NCI-H226 (cell line): Measurements from ENCODE around the gene MDGA2.

Source experiments
- DNase-seq: peaks from one replicate; pipeline ENCODE4 v3.0.0-alpha.2; 2015

Gene MDGA2

DNA sequence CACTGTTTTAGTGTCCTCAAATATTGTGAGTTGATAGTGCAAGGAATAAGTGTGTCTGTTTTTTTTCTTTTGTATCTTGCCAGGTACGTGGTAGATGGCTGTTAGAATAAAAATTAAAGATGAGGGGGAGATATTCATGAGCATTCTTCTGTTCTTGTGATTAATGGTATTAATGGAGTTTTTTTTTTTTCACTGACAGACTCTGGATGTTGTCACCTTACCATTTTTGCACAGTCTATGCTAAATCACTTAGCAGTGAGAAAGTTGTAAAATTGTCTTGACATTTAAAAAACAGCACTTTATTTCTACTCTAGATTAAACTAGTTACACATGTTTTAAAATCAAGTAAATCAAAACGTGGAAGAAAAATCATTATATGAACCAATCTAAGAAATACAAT is 204.3 kb downstream of the MDGA2 start:
- DNase-seq: no peak

DNA sequence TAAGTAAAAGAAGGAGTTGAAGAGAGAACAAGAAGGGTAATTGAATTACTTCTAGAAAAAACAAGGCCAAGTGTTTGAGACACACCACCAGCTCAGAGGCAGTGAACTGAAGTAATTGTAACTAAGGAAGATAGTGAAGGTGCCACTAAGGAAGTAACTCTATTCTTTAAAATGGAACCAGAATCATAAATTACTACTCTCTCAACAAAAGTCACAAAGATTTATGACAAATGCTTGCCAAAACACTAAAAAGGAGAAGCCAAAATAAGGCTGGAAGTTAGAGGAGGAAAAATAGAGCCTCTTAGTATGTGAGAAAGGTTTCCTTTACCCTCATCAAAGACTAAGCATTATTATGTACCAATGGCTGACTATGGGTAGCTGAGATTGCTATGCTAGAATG is 208.5 kb downstream of the MDGA2 start:
- DNase-seq: no peak

DNA sequence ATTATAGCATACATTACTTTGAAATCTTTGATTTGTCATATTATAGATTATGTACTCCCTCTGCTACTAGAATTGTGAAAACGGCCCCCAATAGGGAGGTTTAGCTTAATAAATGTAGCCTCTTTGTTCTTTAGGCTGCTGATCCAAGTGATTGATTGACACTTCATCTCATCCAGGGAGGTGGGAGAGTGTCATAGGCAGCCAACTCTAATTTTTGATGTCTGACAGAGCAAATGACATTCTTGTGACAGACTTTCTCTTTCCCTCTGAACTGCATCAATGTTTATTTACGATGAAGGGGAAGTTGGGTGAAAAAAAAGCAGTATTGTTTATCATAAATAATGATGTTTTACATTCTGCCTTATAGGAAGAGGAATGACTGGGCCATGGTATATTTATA is 221.4 kb downstream of the MDGA2 start:
- no peak for DNase-seq

DNA sequence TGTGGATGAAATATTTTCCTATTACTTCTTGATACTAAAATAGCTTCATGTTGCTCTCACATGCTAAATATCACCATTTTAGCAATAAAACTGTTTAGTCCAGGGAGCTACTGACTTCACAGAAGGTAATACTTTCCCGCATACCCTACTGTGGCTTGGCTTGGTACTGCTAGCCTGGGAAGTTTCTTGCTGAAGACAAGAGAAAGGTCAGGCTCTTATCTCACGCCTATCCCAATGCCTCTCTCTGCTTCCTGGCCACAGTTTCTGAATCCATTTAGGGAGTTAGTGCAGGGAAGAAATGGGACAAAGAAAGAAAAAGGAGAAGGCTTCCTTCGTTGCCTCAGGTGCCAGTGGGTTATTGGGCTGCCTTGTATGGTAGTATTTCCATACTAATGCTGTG is 228.3 kb downstream of the MDGA2 start:
- DNase-seq: no peak

DNA sequence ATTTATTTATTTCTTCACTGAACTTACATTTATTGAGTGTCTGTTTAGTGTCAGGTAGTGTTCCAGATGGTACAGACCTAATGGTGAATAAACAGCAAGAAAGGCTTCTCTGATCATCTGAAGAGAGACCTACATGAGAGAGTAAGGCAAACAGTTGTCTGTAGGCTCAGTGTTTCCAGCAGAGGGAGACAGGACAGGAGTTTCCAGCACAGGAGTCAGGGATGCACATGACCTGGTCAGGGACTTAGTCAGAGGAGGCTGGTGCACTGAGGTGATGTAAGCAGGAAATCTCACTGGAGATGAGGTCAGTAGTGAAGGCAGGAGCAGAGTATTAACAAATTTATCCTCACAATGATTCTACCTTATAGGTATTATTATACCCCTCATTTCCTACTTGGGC is 233.2 kb downstream of the MDGA2 start:
- DNase-seq: peak; percentile 91

DNA sequence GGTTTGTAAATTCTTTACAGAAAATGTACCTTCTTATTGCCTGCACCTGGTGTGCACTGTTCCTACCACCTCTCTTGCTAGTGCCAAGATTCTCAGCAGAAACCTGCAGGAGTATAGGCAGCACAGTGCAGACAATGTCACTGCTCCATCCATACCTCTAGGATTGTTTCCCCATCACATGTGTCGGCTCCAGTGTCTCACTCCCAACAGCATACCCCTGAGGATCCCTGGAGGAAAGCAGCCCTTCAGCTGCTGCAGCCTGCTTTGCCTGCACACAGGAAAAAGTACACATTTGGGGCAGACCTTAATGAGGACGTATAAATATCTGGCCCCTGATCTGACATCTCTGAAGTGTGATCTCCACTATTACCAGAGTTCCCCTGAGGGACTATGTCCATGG is 235.5 kb downstream of the MDGA2 start:
- DNase-seq: no peak

DNA sequence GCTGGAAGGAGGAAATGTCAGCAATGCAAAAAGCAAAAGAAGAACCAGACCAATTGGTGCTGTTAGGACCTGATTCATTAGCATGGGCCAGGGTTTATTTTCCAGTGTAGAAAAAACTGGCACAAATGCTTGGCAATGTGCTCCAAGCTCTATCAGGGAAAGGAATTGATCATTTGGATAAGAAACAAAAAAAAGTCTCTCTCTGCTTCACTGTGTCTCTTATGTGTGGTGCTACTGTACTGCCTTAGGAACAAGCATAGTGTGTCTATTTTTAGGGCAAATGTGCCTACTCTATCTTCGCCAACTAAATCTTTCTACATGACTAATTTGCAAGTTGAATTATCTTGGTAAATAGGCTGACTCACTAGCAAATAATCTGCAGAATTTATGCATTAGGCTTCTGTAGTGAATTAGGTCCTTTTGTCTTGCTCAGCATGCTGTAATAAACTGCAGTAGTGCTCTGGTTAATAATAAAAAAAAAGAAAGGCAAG is 236.7 kb downstream of the MDGA2 start:
- DNase-seq: peak; percentile 82

DNA sequence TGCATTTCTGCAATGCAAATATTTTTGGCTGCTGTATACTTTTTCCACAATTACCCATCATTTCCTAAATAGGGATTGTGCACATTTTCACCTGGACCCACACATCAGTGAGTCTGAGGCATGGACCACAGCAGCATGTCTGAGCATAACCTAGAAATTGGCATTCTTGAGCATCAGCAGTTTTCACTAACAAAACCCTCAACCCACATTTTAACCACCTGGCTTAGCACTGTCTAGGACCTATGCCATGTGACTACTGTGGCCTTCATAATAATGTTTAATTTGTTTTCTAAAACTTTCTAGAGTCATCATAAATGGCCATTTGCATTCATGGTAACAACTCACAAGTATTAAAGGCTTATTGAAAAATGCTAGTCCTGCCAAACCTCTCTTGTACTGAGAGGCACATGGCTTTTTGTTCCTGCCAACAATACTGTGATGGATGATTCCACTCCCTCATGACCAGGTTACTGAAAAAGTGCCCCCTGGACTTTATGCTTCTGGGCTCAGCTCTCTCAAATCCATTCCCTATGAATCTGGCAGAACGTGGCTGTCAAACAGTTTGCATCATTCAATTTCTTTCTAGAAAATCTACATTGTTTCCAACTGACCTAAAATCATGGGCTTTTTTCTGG is 240.0 kb downstream of the MDGA2 start:
- DNase-seq: no peak

DNA sequence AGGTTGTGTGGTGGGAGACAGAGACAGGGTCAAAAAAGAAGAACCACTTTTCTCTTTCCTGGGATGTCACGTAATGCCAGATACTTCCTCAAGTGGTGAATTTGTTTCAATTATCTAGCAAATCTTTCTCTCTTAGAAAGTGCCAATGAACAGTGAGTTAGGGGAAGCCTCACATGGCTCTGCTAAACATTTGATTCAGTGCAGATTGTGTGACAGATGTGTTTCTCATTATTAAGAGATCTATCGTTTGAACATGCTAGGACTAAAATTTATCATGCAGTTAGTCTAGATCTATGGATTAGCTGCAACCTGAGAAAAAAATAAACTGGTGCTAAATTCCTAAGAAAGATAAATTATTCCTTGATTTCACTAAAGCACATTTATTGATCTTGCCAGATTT is 247.8 kb downstream of the MDGA2 start:
- no peak for DNase-seq

DNA sequence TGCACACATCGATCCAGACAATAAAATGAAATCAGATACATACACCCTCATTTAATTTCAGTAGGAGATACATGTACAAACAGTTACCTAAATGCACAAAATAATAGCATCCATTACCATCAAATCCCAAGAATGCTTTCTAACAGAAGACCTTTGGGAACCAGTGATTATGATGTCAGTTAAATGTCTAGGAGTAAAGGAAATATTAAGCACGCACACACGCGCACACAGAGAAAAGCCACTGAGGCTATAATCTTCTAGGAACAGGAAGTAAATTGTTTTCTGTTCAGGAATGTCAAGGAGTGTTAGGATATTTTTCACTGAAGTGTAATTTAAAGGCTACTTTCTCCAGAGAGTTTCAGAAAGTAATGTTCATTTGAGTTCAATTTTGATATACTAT is 250.1 kb downstream of the MDGA2 start:
- DNase-seq: no peak

DNA sequence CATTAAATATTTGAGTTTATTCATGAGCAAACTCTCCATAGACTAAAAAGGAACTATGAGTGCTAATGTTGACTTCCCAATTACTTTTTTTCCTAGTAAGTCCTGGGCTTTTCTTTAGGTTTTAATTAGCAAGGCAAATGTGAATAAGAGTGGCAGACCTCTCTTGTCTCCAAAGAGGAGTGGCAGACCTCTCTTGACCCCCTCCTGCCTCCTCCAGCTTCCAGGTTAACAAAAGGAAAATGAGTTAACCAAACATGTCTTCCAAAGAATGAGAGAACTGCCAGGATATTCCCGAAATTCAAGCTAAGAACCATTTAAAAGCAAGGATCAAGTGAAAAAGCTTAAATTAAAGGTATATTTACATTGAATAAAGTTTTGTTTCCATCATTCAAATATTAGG is 253.2 kb downstream of the MDGA2 start:
- DNase-seq: no peak

DNA sequence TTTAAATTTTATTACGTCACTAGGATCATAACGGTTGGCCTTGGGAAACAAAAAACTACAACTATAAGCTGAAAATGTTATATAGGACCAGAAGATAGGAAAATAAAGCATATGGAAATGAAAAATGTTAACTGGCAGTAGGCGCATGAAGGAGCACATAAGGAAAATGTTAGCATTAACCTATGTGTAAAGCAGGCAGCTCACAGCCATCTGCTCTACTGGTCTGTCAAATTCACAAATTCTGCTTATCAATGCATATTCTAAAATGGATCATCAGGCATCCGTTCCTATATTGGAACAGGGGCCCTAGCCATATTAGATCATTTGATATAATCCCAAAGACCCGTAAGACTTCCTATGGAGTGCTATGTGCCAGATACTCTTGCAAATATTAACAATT is 263.9 kb downstream of the MDGA2 start:
- DNase-seq: no peak

DNA sequence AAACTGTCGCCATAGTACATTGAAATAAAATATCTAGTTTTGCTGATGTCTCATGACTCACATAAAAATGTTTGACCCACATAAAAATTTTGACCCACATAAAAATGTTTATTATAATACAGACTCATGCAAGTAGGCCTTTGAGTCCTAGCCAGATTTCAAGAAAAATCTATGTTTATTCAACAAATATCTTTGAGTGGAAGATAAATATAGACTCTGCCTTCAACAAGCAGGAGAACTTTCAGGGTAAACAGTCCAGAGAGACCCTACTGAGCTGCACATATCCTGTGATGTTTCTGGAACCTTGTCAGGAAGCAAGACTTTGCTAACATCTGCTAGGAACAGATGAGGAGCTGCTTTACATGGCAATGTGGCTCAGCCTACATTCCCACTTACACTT is 283.1 kb downstream of the MDGA2 start:
- no peak for DNase-seq

DNA sequence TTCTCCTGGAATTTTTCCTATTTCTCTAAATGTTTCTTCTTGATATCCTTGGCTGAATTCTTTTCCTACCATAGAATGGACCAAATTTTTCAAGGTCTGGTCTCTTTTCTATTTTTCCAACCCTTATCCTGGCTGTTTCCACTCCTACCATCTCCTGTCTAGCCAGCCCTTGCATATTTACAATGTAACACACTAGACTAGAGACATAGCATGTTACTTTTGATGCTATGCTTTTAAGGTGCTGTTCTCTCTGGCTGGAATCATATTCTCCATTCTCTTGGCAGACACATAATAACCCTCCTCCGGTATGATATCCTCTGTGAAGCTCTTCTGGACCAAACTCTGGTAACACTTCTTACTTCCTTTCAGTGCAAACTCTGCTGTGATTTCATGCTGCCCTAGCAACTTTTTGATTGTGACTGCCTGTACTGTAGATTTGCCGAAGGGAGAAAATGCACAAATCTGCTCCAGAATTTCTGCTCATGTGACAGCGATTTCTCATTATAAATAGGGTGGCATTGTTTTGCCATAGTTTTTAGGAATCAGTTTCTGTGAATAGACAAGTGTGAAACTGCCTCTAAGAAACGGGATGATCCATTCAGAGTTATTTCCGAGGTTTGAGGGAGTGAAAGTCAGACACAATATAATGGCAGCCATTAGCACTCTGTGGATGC is 284.4 kb downstream of the MDGA2 start:
- no peak for DNase-seq

DNA sequence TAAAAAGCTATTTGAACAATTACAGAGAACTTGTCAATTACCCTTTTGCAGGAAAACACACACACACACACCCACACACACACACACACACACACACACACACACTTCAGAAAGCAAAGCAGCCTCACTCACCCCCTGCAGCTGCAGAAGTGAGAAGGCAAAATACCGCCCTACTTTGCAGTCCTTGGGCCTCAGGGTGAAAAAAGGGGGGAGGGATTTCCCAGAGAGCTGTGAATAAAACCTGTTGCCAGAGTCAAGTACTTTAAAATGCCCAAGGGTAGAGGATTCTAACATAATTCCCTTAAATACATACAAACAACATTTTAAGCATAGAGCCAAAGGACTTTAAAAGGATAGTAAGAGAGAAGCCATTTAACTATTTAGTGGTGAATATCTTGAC is 285.9 kb downstream of the MDGA2 start:
- DNase-seq: no peak

DNA sequence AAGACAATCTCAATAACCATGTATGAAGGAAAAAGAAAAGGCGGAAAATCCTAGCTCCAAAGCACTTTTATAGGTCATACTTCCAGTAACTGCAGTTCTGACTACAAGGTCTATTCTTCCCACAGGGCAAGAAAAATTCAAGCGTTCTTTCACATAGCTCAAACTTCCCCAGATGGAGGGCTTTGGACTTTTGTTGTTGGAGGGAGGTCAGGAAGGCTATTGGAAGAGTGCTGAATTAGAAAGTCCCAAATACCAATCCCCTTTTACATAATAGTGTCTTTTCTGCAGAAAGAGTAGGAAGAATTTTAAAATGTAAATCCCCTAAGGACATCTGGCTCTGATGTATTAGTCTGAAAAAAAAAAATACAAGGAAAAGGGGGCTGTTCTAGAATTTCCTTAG is 309.4 kb downstream of the MDGA2 start:
- no peak for DNase-seq

DNA sequence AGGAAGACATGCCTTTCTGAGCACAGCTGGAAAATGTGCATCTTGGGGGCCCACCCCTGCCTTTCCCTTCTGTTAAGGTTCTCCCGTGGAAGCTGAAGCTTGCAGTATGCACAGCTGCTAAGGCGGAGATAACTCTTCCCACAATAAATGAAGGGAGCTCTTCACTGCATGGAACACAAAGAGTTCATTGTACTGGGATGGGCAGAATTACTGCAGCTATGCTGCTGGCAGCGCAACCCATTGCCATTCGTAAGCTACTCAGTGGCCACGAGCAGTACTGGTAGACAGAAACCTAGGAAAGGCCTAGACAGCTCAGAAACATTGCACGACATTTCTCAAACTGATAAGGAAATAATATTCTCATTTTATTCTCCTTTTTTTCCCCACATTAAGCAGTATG is 310.2 kb downstream of the MDGA2 start:
- no peak for DNase-seq

DNA sequence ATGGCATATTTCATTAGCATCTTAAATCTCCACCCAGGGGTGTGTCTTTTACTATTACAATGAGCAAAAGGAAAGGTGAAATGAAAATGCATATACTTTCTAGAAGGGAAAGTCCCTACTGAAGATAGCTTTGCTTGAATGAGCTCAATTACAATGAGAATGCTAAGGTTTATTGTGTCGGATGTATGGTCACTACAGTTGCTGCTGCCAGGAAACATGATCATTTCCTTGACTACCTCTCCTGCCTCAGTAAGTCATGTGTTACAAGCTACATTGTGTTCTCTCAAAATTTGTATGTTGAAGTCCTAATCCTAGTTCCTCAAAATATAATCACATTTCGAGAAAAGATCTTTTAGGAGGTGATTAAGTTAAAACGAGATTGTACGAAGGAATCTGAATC is 322.2 kb downstream of the MDGA2 start:
- no peak for DNase-seq

DNA sequence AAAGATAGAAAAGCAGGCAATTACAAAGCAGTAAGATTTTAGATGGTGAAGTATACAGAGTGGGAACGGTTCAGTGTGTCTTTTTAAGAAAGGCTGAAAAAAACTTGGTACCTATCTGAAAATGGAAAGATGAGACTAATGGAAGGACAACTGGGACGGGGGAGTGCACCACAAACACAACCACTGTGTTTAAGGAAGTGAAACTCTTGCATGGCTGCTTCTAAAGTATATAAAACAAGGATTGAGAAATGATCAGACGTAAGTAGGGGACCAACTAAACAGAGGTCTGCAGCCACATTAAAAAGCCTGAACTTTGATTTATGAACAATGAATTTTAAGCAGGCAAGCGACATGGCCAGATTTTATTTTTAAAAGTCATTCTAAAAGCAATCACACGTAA is 328.6 kb downstream of the MDGA2 start:
- no peak for DNase-seq

DNA sequence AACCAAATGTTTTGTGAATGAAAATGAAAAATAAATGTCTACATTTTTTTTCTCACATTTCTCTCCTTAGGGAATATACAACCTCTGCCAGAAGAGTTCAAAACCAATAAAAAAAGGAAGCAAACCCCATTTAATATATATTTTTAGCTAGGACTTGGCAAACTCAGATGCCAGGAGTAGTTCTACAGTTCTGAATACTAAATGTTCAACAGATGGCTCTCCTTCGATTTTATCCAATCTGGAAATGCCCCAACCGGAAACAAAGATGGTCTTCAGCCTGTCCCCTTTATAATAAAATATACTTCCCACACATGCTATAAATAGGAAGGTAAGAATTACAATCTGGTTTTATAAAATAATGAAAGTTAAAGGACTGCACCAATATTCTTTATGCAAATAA is 330.4 kb downstream of the MDGA2 start:
- DNase-seq: no peak

DNA sequence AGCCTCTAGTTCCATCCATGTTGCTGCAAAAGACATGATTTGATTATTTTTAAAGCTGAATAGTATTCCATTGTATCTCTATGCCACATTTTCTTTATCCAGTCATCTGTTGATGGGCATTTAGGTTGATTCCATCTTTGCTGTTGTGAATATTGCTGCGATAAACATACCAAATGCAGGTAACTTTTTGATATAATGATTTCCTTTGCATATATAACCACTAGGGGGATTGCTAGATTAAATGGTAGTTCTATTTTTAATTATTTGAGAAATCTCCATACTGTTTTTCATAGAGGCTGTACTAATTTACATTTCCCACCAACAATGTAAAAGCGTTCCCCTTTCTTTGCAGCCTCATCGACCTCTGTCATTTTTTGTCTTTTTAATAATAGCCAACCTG is 342.5 kb downstream of the MDGA2 start:
- no peak for DNase-seq

DNA sequence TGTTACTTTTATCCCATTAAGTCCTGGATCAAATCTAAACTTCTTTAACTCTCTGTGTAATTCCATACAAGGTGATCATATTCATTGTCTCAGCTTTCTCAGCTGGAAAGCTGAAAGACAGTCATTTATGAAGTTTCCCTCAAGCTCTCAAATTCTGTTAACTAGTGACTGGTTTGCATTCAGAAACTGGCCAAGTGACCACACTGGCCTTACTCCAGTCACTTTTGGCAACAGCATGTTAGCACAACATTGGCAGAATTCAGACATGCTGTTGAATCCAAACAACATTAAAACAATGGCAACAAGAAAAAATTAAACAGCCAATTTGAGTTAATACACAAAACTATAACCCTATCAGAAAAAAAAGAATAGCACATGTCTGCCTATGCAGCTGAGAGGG is 343.3 kb downstream of the MDGA2 start:
- DNase-seq: no peak

DNA sequence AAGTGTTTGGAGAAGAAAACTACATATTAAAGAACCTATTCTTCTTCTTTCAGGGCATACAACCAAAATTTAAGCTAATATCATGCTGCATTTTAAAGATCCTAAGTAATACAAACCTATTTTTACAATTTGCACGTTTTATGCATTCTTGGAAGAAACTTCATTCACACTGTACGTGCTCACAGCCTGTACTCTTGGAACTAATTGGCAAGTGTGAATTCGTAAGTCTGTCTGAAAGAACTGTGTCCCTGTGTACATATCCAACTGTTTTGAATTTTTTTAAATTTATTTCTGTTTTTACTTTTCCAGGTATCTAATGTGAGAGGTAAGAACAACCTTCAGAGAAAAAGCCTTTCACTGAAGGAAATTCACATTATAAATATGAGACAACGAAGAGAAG is 347.0 kb downstream of the MDGA2 start:
- no peak for DNase-seq

DNA sequence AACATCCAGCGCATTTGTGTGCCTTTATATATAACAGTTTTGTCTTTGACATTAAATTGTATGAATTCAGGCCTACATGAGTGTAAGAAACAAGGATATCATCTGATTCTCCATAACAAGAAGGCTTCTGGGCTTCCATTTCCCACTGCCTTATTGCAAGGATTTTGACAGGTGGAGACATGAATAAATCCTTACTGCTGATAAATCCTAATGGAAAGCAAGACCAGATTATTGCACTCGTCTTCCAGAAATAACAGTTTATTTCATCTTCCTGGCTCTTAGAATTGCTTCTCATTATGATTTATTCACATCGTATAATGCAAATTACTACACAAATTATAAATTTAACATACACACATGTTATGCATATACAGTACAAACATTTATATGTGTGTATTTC is 348.1 kb downstream of the MDGA2 start:
- no peak for DNase-seq

DNA sequence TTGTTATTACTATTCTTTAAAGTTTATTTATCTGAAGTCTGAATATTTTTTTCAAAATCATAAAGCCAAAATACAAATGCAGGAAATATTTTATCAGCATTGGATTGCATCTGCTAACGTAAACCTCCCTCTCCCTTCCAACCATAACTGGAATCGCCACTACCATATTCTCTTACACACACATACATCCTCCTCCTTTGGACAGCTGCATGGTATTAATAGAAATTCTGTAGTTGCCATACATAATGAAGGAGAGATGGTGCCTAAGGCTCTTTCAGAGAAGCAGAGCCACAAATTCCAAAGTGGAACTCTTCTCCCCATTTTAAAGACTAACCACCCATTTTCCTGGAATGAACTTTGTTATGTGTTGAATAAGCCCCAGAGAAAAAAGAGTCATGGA is 352.7 kb downstream of the MDGA2 start:
- DNase-seq: no peak
